Adipose tissue (tissue), 3 donors: Measurements from ENCODE around the gene SELENOI. TPM values are rescaled to one million over a fixed set of nuclear protein-coding genes. Genes with fewer than 3 reads are reported as not detected.
"Not testable (repeated sequence)": the region's sequence is repeated elsewhere in the genome, so short reads cannot be mapped to it uniquely, and the experiment has no call there.

ENCODE experiments used
- H3K27ac ChIP-seq: one replicate; pipeline ENCODE4 v1.5.1; 2013; ENCODE audit warnings: low read depth, low read length
- WGBS, 3 donors: extraction: QIAGEN DNeasy Blood & Tissue Kit; methylation state at CpG; one replicate each; pipeline ENCODE4 v1.1.7; 2013; 5-methylcytosine and 5-hydroxymethylcytosine counted together
- polyA plus RNA-seq, 3 donors: library from polyadenylated mRNA; stranded (reverse); fragments of 200-250 nt; gene quantifications; one replicate each; pipeline ENCODE4 v1.2.3, GENCODE V29; 2013
- donor health status: healthy with polysubstance abuse.
- donor health status: Bipolar disorder and iron deficiency.
- donor health status: healthy.

SELENOI gene
- polyA plus RNA-seq, result 1 to 10 TPM; 1.3 to 3.4 (median 2.7) TPM

GRCh38 chr2:26345545-26346453 is at the start of gene SELENOI:
Gene SELENOI (plus strand): TSS chr2:26346143. CDS start chr2:26346233, 90 bp downstream.
- WGBS, 3 donors, result 0 to 1% (median 0%) methylated on average over 75 to 80 of the region's 80 CpGs
- H3K27ac ChIP-seq, result no peak within 1 kb of the TSS

- 88 to 94% (median 90%) methylated on average over 3 of the region's 3 CpGs for WGBS, 3 donors
- H3K27ac ChIP-seq, result no peak overlapping the region
Measured at GRCh38 chr2:26297061-26297460, 48.9 kb upstream of the SELENOI start.

- WGBS, 3 donors, result 36 to 64% (median 43%) methylated on average over 17 of the region's 17 CpGs
- no peak overlapping the region for H3K27ac ChIP-seq
Measured at GRCh38 chr2:26298286-26298637, 47.7 kb upstream of the SELENOI start.

- WGBS, 3 donors, result 4 to 18% (median 5%) methylated on average over 30 of the region's 30 CpGs
- H3K27ac ChIP-seq, result no peak overlapping the region
Measured at GRCh38 chr2:26298638-26299393, 47.1 kb upstream of the SELENOI start.

GRCh38 chr2:26299471-26300101 is 46.4 kb upstream of the SELENOI start:
- 2 to 3% (median 2%) methylated on average over 9 of the region's 9 CpGs for WGBS, 3 donors
- H3K27ac ChIP-seq, result no peak overlapping the region

- no peak overlapping the region for H3K27ac ChIP-seq
- WGBS, 3 donors, result 37 to 43% (median 38%) methylated on average over 22 of the region's 22 CpGs
Measured at GRCh38 chr2:26300234-26300925, 45.6 kb upstream of the SELENOI start.

GRCh38 chr2:26302846-26303245 is 43.1 kb upstream of the SELENOI start:
- 75 to 90% (median 83%) methylated on average over 6 of the region's 6 CpGs for WGBS, 3 donors
- H3K27ac ChIP-seq, result no peak overlapping the region

- 64 to 75% (median 69%) methylated on average over 7 of the region's 7 CpGs for WGBS, 3 donors
- H3K27ac ChIP-seq, result not testable (repeated sequence)
Measured at GRCh38 chr2:26305094-26305493, 40.8 kb upstream of the SELENOI start.

GRCh38 chr2:26305540-26305939 is 40.4 kb upstream of the SELENOI start:
- no peak overlapping the region for H3K27ac ChIP-seq
- 79 to 84% (median 80%) methylated on average over 6 of the region's 6 CpGs for WGBS, 3 donors

GRCh38 chr2:26309921-26310320 is 36.0 kb upstream of the SELENOI start:
- WGBS, 3 donors, result 82 to 86% (median 82%) methylated on average over 10 of the region's 10 CpGs
- no peak overlapping the region for H3K27ac ChIP-seq

- H3K27ac ChIP-seq, result no peak overlapping the region
- 81 to 87% (median 84%) methylated on average over 9 of the region's 9 CpGs for WGBS, 3 donors
Measured at GRCh38 chr2:26312471-26312870, 33.5 kb upstream of the SELENOI start.

- no peak overlapping the region for H3K27ac ChIP-seq
- WGBS, 3 donors, result 85 to 87% (median 86%) methylated on average over 12 of the region's 12 CpGs
Measured at GRCh38 chr2:26313446-26313845, 32.5 kb upstream of the SELENOI start.

- no peak overlapping the region for H3K27ac ChIP-seq
- 74 to 78% (median 76%) methylated on average over 8 of the region's 8 CpGs for WGBS, 3 donors
Measured at GRCh38 chr2:26314243-26314642, 31.7 kb upstream of the SELENOI start.

- no peak overlapping the region for H3K27ac ChIP-seq
- 51 to 69% (median 56%) methylated on average over 2 of the region's 2 CpGs for WGBS, 3 donors
Measured at GRCh38 chr2:26316041-26316440, 29.9 kb upstream of the SELENOI start.

- H3K27ac ChIP-seq, result no peak overlapping the region
- WGBS, 3 donors, result 85 to 97% (median 89%) methylated on average over 6 of the region's 6 CpGs
Measured at GRCh38 chr2:26316845-26317244, 29.1 kb upstream of the SELENOI start.

- WGBS, 3 donors, result 81 to 86% (median 83%) methylated on average over 8 of the region's 8 CpGs
- H3K27ac ChIP-seq, result no peak overlapping the region
Measured at GRCh38 chr2:26317377-26318105, 28.4 kb upstream of the SELENOI start.

- H3K27ac ChIP-seq, result no peak overlapping the region
- WGBS, 3 donors, result 70 to 82% (median 75%) methylated on average over 6 of the region's 6 CpGs
Measured at GRCh38 chr2:26318950-26319349, 27.0 kb upstream of the SELENOI start.

- H3K27ac ChIP-seq, result not testable (repeated sequence)
Measured at GRCh38 chr2:26324479-26324878, 21.5 kb upstream of the SELENOI start.
